ENCODE measurements around the gene FILIP1L. TPM values are rescaled to one million over a fixed set of nuclear protein-coding genes. Genes with fewer than 3 reads are reported as not detected.

FILIP1L gene
- polyA plus RNA-seq, 1 donor: 36.3 TPM

GRCh38 chr3:100045696-100046095, 68.6 kb downstream of the FILIP1L start:
- H3K4me3 ChIP-seq (ENCODE audit: low read length): no peak overlapping the region
- peak; percentile 55 to 60 for DNase-seq
- H3K4me1 ChIP-seq (ENCODE audit: control insufficient read depth, insufficient read depth, low read length): peaks cover 45% of the 10 kb centered on the region
- H3K27me3 ChIP-seq (ENCODE audit: control insufficient read depth, insufficient read depth, low read length): no peaks in the 10 kb centered on the region
- WGBS (ENCODE audit: insufficient coverage, low lambda C conversion rate): no CpG with 5 or more reads among the region's 3 CpGs
- H3K9me3 ChIP-seq (ENCODE audit: control insufficient read depth, low read depth, low read length): no peaks in the 10 kb centered on the region
- no peaks in the 10 kb centered on the region for H3K36me3 ChIP-seq (ENCODE audit: control insufficient read depth, insufficient read depth, low read length)
- no peak overlapping the region for H3K27ac ChIP-seq (ENCODE audit: low read length)

GRCh38 chr3:100044369-100044768, 69.9 kb downstream of the FILIP1L start:
- no peak for DNase-seq
- Histone ChIP-seq H3K27ac (ENCODE audit: low read length) (no peak overlapping the region), H3K27me3 (ENCODE audit: control insufficient read depth, insufficient read depth, low read length) (no peaks in the 10 kb centered on the region), H3K36me3 (ENCODE audit: control insufficient read depth, insufficient read depth, low read length) (no peaks in the 10 kb centered on the region), H3K4me1 (ENCODE audit: control insufficient read depth, insufficient read depth, low read length) (peaks cover 45% of the 10 kb centered on the region), H3K4me3 (ENCODE audit: low read length) (no peak overlapping the region), H3K9me3 (ENCODE audit: control insufficient read depth, low read depth, low read length) (no peaks in the 10 kb centered on the region)

- Histone ChIP-seq H3K4me1 (ENCODE audit: control insufficient read depth, insufficient read depth, low read length) (peaks cover 40% of the 10 kb centered on the region), H3K27me3 (ENCODE audit: control insufficient read depth, insufficient read depth, low read length) (no peaks in the 10 kb centered on the region), H3K4me3 (ENCODE audit: low read length) (no peak overlapping the region), H3K9me3 (ENCODE audit: control insufficient read depth, low read depth, low read length) (no peaks in the 10 kb centered on the region), H3K27ac (ENCODE audit: low read length) (peak overlapping the region; percentile 50), H3K36me3 (ENCODE audit: control insufficient read depth, insufficient read depth, low read length) (no peaks in the 10 kb centered on the region)
- no peak for DNase-seq
- WGBS (ENCODE audit: insufficient coverage, low lambda C conversion rate): 100% methylated on average over 1 of the region's 1 CpG
Observed at GRCh38 chr3:100043271-100043670, 71.0 kb downstream of the FILIP1L start.

GRCh38 chr3:100042166-100042981, 71.9 kb downstream of the FILIP1L start:
- H3K4me3 ChIP-seq (ENCODE audit: low read length): no peak overlapping the region
- 18% methylated on average over 2 of the region's 6 CpGs for WGBS (ENCODE audit: insufficient coverage, low lambda C conversion rate)
- H3K27ac ChIP-seq (ENCODE audit: low read length): peak overlapping the region; percentile 50
- H3K27me3 ChIP-seq (ENCODE audit: control insufficient read depth, insufficient read depth, low read length): no peaks in the 10 kb centered on the region
- H3K4me1 ChIP-seq (ENCODE audit: control insufficient read depth, insufficient read depth, low read length): peaks cover 31% of the 10 kb centered on the region
- no peaks in the 10 kb centered on the region for H3K36me3 ChIP-seq (ENCODE audit: control insufficient read depth, insufficient read depth, low read length)
- no peaks in the 10 kb centered on the region for H3K9me3 ChIP-seq (ENCODE audit: control insufficient read depth, low read depth, low read length)
- peak; percentile 40 to 71 for DNase-seq

GRCh38 chr3:100041328-100041749, 73.0 kb downstream of the FILIP1L start:
- WGBS (ENCODE audit: insufficient coverage, low lambda C conversion rate): 100% methylated on average over 1 of the region's 1 CpG
- H3K4me1 ChIP-seq (ENCODE audit: control insufficient read depth, insufficient read depth, low read length): peaks cover 25% of the 10 kb centered on the region
- no peaks in the 10 kb centered on the region for H3K9me3 ChIP-seq (ENCODE audit: control insufficient read depth, low read depth, low read length)
- no peaks in the 10 kb centered on the region for H3K27me3 ChIP-seq (ENCODE audit: control insufficient read depth, insufficient read depth, low read length)
- no peaks in the 10 kb centered on the region for H3K36me3 ChIP-seq (ENCODE audit: control insufficient read depth, insufficient read depth, low read length)
- H3K4me3 ChIP-seq (ENCODE audit: low read length): no peak overlapping the region
- H3K27ac ChIP-seq (ENCODE audit: low read length): peak overlapping the region; percentile 50
- DNase-seq: peak; percentile 35 to 53

GRCh38 chr3:100040451-100041225, 73.7 kb downstream of the FILIP1L start:
- Histone ChIP-seq H3K4me3 (ENCODE audit: low read length) (no peak overlapping the region), H3K27ac (ENCODE audit: low read length) (peak overlapping the region; percentile 49), H3K36me3 (ENCODE audit: control insufficient read depth, insufficient read depth, low read length) (no peaks in the 10 kb centered on the region), H3K4me1 (ENCODE audit: control insufficient read depth, insufficient read depth, low read length) (peaks cover 25% of the 10 kb centered on the region), H3K9me3 (ENCODE audit: control insufficient read depth, low read depth, low read length) (no peaks in the 10 kb centered on the region), H3K27me3 (ENCODE audit: control insufficient read depth, insufficient read depth, low read length) (no peaks in the 10 kb centered on the region)
- no CpG with 5 or more reads among the region's 3 CpGs for WGBS (ENCODE audit: insufficient coverage, low lambda C conversion rate)
- DNase-seq: peak in 1 of 2 donors; percentile 29

GRCh38 chr3:100039075-100039474, 75.2 kb downstream of the FILIP1L start:
- no peaks in the 10 kb centered on the region for H3K36me3 ChIP-seq (ENCODE audit: control insufficient read depth, insufficient read depth, low read length)
- H3K4me3 ChIP-seq (ENCODE audit: low read length): no peak overlapping the region
- H3K27ac ChIP-seq (ENCODE audit: low read length): no peak overlapping the region
- H3K27me3 ChIP-seq (ENCODE audit: control insufficient read depth, insufficient read depth, low read length): no peaks in the 10 kb centered on the region
- no peaks in the 10 kb centered on the region for H3K9me3 ChIP-seq (ENCODE audit: control insufficient read depth, low read depth, low read length)
- DNase-seq: no peak
- H3K4me1 ChIP-seq (ENCODE audit: control insufficient read depth, insufficient read depth, low read length): peaks cover 33% of the 10 kb centered on the region

GRCh38 chr3:100033903-100034471, 80.3 kb downstream of the FILIP1L start:
- no CpG with 5 or more reads among the region's 3 CpGs for WGBS (ENCODE audit: insufficient coverage, low lambda C conversion rate)
- H3K4me3 ChIP-seq (ENCODE audit: low read length): no peak overlapping the region
- H3K36me3 ChIP-seq (ENCODE audit: control insufficient read depth, insufficient read depth, low read length): no peaks in the 10 kb centered on the region
- DNase-seq: no peak
- peaks cover 32% of the 10 kb centered on the region for H3K4me1 ChIP-seq (ENCODE audit: control insufficient read depth, insufficient read depth, low read length)
- H3K27ac ChIP-seq (ENCODE audit: low read length): peak overlapping the region; percentile 1
- no peaks in the 10 kb centered on the region for H3K9me3 ChIP-seq (ENCODE audit: control insufficient read depth, low read depth, low read length)
- H3K27me3 ChIP-seq (ENCODE audit: control insufficient read depth, insufficient read depth, low read length): no peaks in the 10 kb centered on the region

GRCh38 chr3:100033184-100033583, 81.1 kb downstream of the FILIP1L start:
- Histone ChIP-seq H3K4me1 (ENCODE audit: control insufficient read depth, insufficient read depth, low read length) (peaks cover 32% of the 10 kb centered on the region), H3K9me3 (ENCODE audit: control insufficient read depth, low read depth, low read length) (no peaks in the 10 kb centered on the region), H3K27me3 (ENCODE audit: control insufficient read depth, insufficient read depth, low read length) (no peaks in the 10 kb centered on the region), H3K4me3 (ENCODE audit: low read length) (no peak overlapping the region), H3K27ac (ENCODE audit: low read length) (peak overlapping the region; percentile 1), H3K36me3 (ENCODE audit: control insufficient read depth, insufficient read depth, low read length) (no peaks in the 10 kb centered on the region)
- WGBS (ENCODE audit: insufficient coverage, low lambda C conversion rate): no CpG with 5 or more reads among the region's 1 CpG
- no peak for DNase-seq

- H3K36me3 ChIP-seq (ENCODE audit: control insufficient read depth, insufficient read depth, low read length): no peaks in the 10 kb centered on the region
- WGBS (ENCODE audit: insufficient coverage, low lambda C conversion rate): 42% methylated on average over 2 of the region's 5 CpGs
- no peaks in the 10 kb centered on the region for H3K9me3 ChIP-seq (ENCODE audit: control insufficient read depth, low read depth, low read length)
- peaks cover 32% of the 10 kb centered on the region for H3K4me1 ChIP-seq (ENCODE audit: control insufficient read depth, insufficient read depth, low read length)
- H3K27ac ChIP-seq (ENCODE audit: low read length): no peak overlapping the region
- no peaks in the 10 kb centered on the region for H3K27me3 ChIP-seq (ENCODE audit: control insufficient read depth, insufficient read depth, low read length)
- DNase-seq: no peak
- no peak overlapping the region for H3K4me3 ChIP-seq (ENCODE audit: low read length)
Observed at GRCh38 chr3:100032243-100032642, 82.1 kb downstream of the FILIP1L start.

All from large intestine (tissue), 3 donors.